ENCODE measurements around the gene GPC5.

GRCh38 chr13:92461831-92462230 is 1063.4 kb downstream of the GPC5 start:
- TF ChIP-seq, protein P1, sequence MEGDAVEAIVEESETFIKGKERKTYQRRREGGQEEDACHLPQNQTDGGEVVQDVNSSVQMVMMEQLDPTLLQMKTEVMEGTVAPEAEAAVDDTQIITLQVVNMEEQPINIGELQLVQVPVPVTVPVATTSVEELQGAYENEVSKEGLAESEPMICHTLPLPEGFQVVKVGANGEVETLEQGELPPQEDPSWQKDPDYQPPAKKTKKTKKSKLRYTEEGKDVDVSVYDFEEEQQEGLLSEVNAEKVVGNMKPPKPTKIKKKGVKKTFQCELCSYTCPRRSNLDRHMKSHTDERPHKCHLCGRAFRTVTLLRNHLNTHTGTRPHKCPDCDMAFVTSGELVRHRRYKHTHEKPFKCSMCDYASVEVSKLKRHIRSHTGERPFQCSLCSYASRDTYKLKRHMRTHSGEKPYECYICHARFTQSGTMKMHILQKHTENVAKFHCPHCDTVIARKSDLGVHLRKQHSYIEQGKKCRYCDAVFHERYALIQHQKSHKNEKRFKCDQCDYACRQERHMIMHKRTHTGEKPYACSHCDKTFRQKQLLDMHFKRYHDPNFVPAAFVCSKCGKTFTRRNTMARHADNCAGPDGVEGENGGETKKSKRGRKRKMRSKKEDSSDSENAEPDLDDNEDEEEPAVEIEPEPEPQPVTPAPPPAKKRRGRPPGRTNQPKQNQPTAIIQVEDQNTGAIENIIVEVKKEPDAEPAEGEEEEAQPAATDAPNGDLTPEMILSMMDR (IDR thresholded peaks at IDR 0.05; ENCODE audit: insufficient read depth, low read length, poor library complexity, severe bottlenecking) = no peak
- TF ChIP-seq EZH2phosphoT487 (conservative IDR thresholded peaks at IDR 0.05; ENCODE audit: low read length) = no peak

Measured in SU-DHL-6 (cell line).